HCT116 (cell line): ENCODE results near the gene SDCCAG8. TPM values are rescaled to one million over a fixed set of nuclear protein-coding genes. Genes with fewer than 3 reads are reported as not detected.

Experiments used
- ATAC-seq: fragments of 200-7000 bp; cut with Tn5 transposase; 2 replicates; pipeline ENCODE4 v1.9.1; 2020; ENCODE audit warnings: mild to moderate bottlenecking, moderate library complexity
- BruUV-seq: library from RNA; stranded (reverse); fragments of 400-500 nt; replicated peaks from 2 replicates; lab custom pipeline; 2021; lab: Mats Ljungman, UMichigan
- CTCF ChIA-PET: fragments of 300-600 bp; sonication (Branson Sonifier 250); formaldehyde crosslinking; loops from one replicate; lab custom pipeline; 2021; ENCODE audit warnings: antibody characterized with exemption; lab: Charles Lee
- POLR2A ChIA-PET: fragments of 300-600, 350-600 bp; sonication (Branson Sonifier 250); formaldehyde crosslinking; loops from one replicate; lab custom pipeline; 2021; ENCODE audit warnings: antibody characterized with exemption; lab: Charles Lee
- RAD21 ChIA-PET, 2 experiments: fragments of 300-600 bp; sonication (Branson Sonifier 250); formaldehyde crosslinking; loops; one replicate each; lab custom pipeline; 2023; ENCODE audit warnings: low total read pairs in 2 of 2; ENCODE audit not compliant: uncharacterized antibody in 2 of 2, unreplicated experiment in 2 of 2, low non-redundant PET in 1 of 2; lab: Charles Lee
- DNase-seq: peaks from one replicate; pipeline ENCODE4 v3.0.0-alpha.2; 2010; ENCODE audit warnings: low read depth, low spot score
- H2AFZ ChIP-seq: fragments of 200-600 bp; shearing (Covaris generic), sonication (generic); 2 replicates; pipeline ENCODE4 v1.6.1; 2017; ENCODE audit warnings: low read depth, mixed run types, mixed read lengths, antibody characterized with exemption, low read length; ENCODE audit not compliant: poor library complexity, severe bottlenecking
- H3K27ac ChIP-seq: 2 replicates; pipeline ENCODE4 v1.5.1; 2012; ENCODE audit warnings: low read depth, low read length
- H3K27me3 ChIP-seq: fragments of 200-600 bp; sonication (generic); 2 replicates; pipeline ENCODE4 v1.6.1; 2016; ENCODE audit warnings: mixed run types, low read length, mixed read lengths; ENCODE audit not compliant: insufficient read depth
- H3K36me3 ChIP-seq, 2 experiments: fragments of 200-500 bp in 1 of 2; fragments of 200-600 bp in 1 of 2; sonication (Bioruptor generic) in 1 of 2; sonication (generic) in 1 of 2; 2 replicates each; pipeline versions ENCODE4 v1.5.1 to v1.6.1; 2014 to 2016; ENCODE audit warnings: low read length in 2 of 2, inconsistent platforms in 1 of 2, mixed read lengths in 1 of 2, mixed run types in 1 of 2; ENCODE audit not compliant: insufficient read depth in 2 of 2, control insufficient read depth in 1 of 2
- H3K4me1 ChIP-seq, 2 experiments: fragments of 200-600 bp in 1 of 2; sonication (generic) in 1 of 2; 2 replicates each; pipeline versions ENCODE4 v1.5.1 to v1.6.1; 2012 to 2017; ENCODE audit warnings: low read length in 2 of 2, inconsistent platforms in 1 of 2, mild to moderate bottlenecking in 1 of 2, mixed read lengths in 1 of 2, mixed run types in 1 of 2, moderate library complexity in 1 of 2; ENCODE audit not compliant: insufficient read depth in 2 of 2, control insufficient read depth in 1 of 2
- H3K4me2 ChIP-seq: fragments of 200-600 bp; sonication (generic); 2 replicates; pipeline ENCODE4 v1.6.1; 2017; ENCODE audit warnings: mixed run types, low read length, mixed read lengths
- H3K4me3 ChIP-seq, 2 experiments: fragments of 200-600 bp in 1 of 2; sonication (generic) in 1 of 2; replicated peaks in 1 of 2; 2 replicates each; pipeline ENCODE4 v1.5.1; 2011 to 2016; ENCODE audit warnings: low read length in 2 of 2, control low read depth in 1 of 2, low read depth in 1 of 2, mild to moderate bottlenecking in 1 of 2, mixed read lengths in 1 of 2, mixed run types in 1 of 2
- H3K79me2 ChIP-seq: fragments of 200-600 bp; sonication (generic); 2 replicates; pipeline ENCODE4 v1.6.1; 2017; ENCODE audit warnings: mild to moderate bottlenecking, mixed run types, low read length, moderate library complexity, mixed read lengths; ENCODE audit not compliant: insufficient read depth
- H3K9ac ChIP-seq: fragments of 200-600 bp; sonication (generic); 2 replicates; pipeline ENCODE4 v1.6.1; 2016; ENCODE audit warnings: low read length, mixed read lengths
- H3K9me2 ChIP-seq: fragments of 200-600 bp; sonication (generic), shearing (Covaris generic); 2 replicates; pipeline ENCODE4 v1.6.1; 2017; ENCODE audit warnings: mixed run types, mild to moderate bottlenecking, moderate library complexity; ENCODE audit not compliant: insufficient read depth
- H3K9me3 ChIP-seq, 2 experiments: fragments of 200-500 bp in 1 of 2; fragments of 200-600 bp in 1 of 2; sonication (Bioruptor generic) in 1 of 2; sonication (generic) in 1 of 2; 2 replicates each; pipeline ENCODE4 v1.6.1; 2014 to 2017; ENCODE audit warnings: low read length in 2 of 2, mixed read lengths in 2 of 2, inconsistent platforms in 1 of 2, low read depth in 1 of 2, mild to moderate bottlenecking in 1 of 2, mixed run types in 1 of 2, moderate library complexity in 1 of 2; ENCODE audit not compliant: control insufficient read depth in 1 of 2, insufficient read depth in 1 of 2
- H4K20me1 ChIP-seq: fragments of 200-600 bp; sonication (generic), shearing (Covaris generic); 2 replicates; pipeline ENCODE4 v1.6.1; 2017; ENCODE audit warnings: mixed run types, mild to moderate bottlenecking, moderate library complexity; ENCODE audit not compliant: insufficient read depth
- CBX3 ChIP-seq: IDR thresholded peaks from 2 replicates; pipeline ENCODE4 v1.6.1; 2012; ENCODE audit warnings: low read depth
- EGR1 ChIP-seq: IDR thresholded peaks from 2 replicates; pipeline ENCODE4 v1.6.1; 2012; ENCODE audit warnings: low read depth
- EZH2 ChIP-seq: fragments of 200-600 bp; sonication (generic); IDR thresholded peaks from 2 replicates; pipeline ENCODE4 v1.6.1; 2017; ENCODE audit warnings: antibody characterized with exemption, mixed run types
- EZH2phosphoT487 ChIP-seq: fragments of 200-600 bp; IDR thresholded peaks from 2 replicates; pipeline ENCODE4 v1.6.1; 2018; ENCODE audit warnings: antibody characterized with exemption, borderline replicate concordance
- MAX ChIP-seq: IDR thresholded peaks from 2 replicates; pipeline ENCODE4 v1.6.1; 2012
- POLR2AphosphoS5 ChIP-seq: IDR thresholded peaks from 2 replicates; pipeline ENCODE4 v1.6.1; 2011; ENCODE audit warnings: mild to moderate bottlenecking, low read depth, low read length, moderate library complexity
- RAD21 ChIP-seq: IDR thresholded peaks from 2 replicates; pipeline ENCODE4 v1.6.1; 2012; ENCODE audit warnings: low read depth, mild to moderate bottlenecking
- SIN3A ChIP-seq: IDR thresholded peaks from 2 replicates; pipeline ENCODE4 v1.6.1; 2012; ENCODE audit warnings: low read depth
- SP1 ChIP-seq: IDR thresholded peaks from 2 replicates; pipeline ENCODE4 v1.6.1; 2012; ENCODE audit warnings: low read depth
- SRF ChIP-seq: IDR thresholded peaks from 2 replicates; pipeline ENCODE4 v1.6.1; 2012; ENCODE audit warnings: low read depth
- YY1 ChIP-seq: IDR thresholded peaks from 2 replicates; pipeline ENCODE4 v1.6.1; 2011; ENCODE audit warnings: low read length, low read depth, moderate library complexity, mild to moderate bottlenecking; ENCODE audit not compliant: insufficient replicate concordance; ENCODE audit errors: extremely low read depth
- ZNF274 ChIP-seq: fragments of 200-500 bp; sonication (Bioruptor generic); IDR thresholded peaks from 2 replicates; pipeline ENCODE4 v1.6.1; 2014; ENCODE audit warnings: mild to moderate bottlenecking, low read depth, low read length, inconsistent platforms
- intact Hi-C: fragments of 100-400 bp; cut with micrococcal nuclease; formaldehyde crosslinking; loops from 2 replicates; pipeline ENCODE4 v1.10.0; 2022
- total RNA-seq: library from RNA; stranded (reverse); gene quantifications from one replicate; pipeline ENCODE4 v1.2.1, GENCODE V29; 2021; ENCODE audit not compliant: unreplicated experiment
- TF ChIP-seq, protein P1 (sequence below): IDR thresholded peaks from 2 replicates; pipeline ENCODE4 v1.6.1; 2012; ENCODE audit warnings: low read depth
- TF ChIP-seq, protein P2 (sequence below): IDR thresholded peaks from 2 replicates; pipeline ENCODE4 v1.6.1; 2012

Gene SDCCAG8
- total RNA-seq, 1 experiment from 2014 or later = 38.2 TPM

GRCh38 chr1:243399561-243400155, 143.8 kb downstream of the SDCCAG8 start (continued):
- TF ChIP-seq EGR1 = no peak
- TF ChIP-seq, protein P1, sequence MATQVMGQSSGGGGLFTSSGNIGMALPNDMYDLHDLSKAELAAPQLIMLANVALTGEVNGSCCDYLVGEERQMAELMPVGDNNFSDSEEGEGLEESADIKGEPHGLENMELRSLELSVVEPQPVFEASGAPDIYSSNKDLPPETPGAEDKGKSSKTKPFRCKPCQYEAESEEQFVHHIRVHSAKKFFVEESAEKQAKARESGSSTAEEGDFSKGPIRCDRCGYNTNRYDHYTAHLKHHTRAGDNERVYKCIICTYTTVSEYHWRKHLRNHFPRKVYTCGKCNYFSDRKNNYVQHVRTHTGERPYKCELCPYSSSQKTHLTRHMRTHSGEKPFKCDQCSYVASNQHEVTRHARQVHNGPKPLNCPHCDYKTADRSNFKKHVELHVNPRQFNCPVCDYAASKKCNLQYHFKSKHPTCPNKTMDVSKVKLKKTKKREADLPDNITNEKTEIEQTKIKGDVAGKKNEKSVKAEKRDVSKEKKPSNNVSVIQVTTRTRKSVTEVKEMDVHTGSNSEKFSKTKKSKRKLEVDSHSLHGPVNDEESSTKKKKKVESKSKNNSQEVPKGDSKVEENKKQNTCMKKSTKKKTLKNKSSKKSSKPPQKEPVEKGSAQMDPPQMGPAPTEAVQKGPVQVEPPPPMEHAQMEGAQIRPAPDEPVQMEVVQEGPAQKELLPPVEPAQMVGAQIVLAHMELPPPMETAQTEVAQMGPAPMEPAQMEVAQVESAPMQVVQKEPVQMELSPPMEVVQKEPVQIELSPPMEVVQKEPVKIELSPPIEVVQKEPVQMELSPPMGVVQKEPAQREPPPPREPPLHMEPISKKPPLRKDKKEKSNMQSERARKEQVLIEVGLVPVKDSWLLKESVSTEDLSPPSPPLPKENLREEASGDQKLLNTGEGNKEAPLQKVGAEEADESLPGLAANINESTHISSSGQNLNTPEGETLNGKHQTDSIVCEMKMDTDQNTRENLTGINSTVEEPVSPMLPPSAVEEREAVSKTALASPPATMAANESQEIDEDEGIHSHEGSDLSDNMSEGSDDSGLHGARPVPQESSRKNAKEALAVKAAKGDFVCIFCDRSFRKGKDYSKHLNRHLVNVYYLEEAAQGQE = no peak
- TF ChIP-seq EZH2phosphoT487 = no peak
- no peak for TF ChIP-seq SIN3A
- no peak for TF ChIP-seq RAD21
- no peak for TF ChIP-seq CBX3
- TF ChIP-seq MAX = no peak

DNA sequence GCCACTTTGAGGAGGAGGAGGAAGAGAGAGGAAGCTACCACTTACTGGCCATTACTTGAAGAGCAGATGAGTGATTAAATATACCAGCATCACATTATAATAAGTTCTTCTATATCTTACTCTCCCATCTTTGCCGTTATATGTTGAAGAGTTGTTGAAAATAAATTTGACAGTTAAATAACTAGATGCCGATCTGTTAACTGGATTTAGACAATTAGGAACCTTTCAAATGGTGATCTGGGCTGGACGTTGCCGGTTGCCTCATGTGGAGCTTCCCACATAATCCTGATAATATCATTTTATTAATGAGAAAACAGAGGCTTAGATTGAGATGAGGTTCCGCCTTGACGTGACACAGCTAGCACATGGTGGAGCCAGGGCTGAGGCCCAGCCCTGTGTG, 147.0 kb downstream of the SDCCAG8 start:
- BruUV-seq = no TSS peak
- H3K9me2 ChIP-seq = no peaks in the 10 kb centered on the region
- ATAC-seq (no peak), DNase-seq (no peak)
- no peak overlapping the region for H3K9ac ChIP-seq
- H3K4me1 ChIP-seq = no peaks in the 10 kb centered on the region
- no peaks in the 10 kb centered on the region for H3K36me3 ChIP-seq
- POLR2A ChIA-PET = interaction anchor here (0.6 kb wide), 1 partner anchor 540 kb away, joined by 3 read pairs; no protein-coding TSS in a partner anchor
- CTCF ChIA-PET = no interaction called here
- intact Hi-C loops = no loop called here
- no peak overlapping the region for H3K27ac ChIP-seq
- no peaks in the 10 kb centered on the region for H4K20me1 ChIP-seq
- no peak overlapping the region for H2AFZ ChIP-seq
- no peak overlapping the region for H3K4me2 ChIP-seq
- H3K4me3 ChIP-seq = no peak overlapping the region
- RAD21 ChIA-PET = no interaction called here
- H3K9me3 ChIP-seq = no peaks in the 10 kb centered on the region
- no peaks in the 10 kb centered on the region for H3K79me2 ChIP-seq
- TF ChIP-seq SP1 (no peak), YY1 (no peak), SRF (no peak), POLR2AphosphoS5 (no peak), ZNF274 (no peak), EZH2phosphoT487 (no peak), EGR1 (no peak), EZH2 (no peak), MAX (no peak)
- TF ChIP-seq, protein P1 = no peak
- TF ChIP-seq, protein P2, sequence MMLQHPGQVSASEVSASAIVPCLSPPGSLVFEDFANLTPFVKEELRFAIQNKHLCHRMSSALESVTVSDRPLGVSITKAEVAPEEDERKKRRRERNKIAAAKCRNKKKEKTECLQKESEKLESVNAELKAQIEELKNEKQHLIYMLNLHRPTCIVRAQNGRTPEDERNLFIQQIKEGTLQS = no peak
- no peaks in the 10 kb centered on the region for H3K27me3 ChIP-seq
